Purkinje cell (primary cell): ENCODE data around the gene THAP5. TPM values are rescaled to one million over a fixed set of nuclear protein-coding genes. Genes with fewer than 3 reads are reported as not detected.

Experiments used
- polyA plus RNA-seq: library from polyadenylated mRNA; unstranded; fragments of >200 nt; fragmentation: Nextera tagmentation; gene quantifications from 2 replicates; pipeline ENCODE4 v1.2.1, GENCODE V29; 2014

THAP5 gene
- 34.2 and 41.3 TPM in 2 replicates for polyA plus RNA-seq

GRCh38 chr7:108569381-108570145 is at the start of gene THAP5, which contains the start of gene DNAJB9:
TSS of gene THAP5 (minus strand) at chr7:108569706. CDS start at chr7:108569569, 137 bp downstream.
TSS of gene DNAJB9 (plus strand) at chr7:108569874. CDS start at chr7:108571727, 1,853 bp downstream.

GRCh38 chr7:108525985-108526767 is 43.3 kb downstream of the THAP5 start, which contains the start of gene PNPLA8:
TSS of gene PNPLA8 (minus strand) at chr7:108526135. CDS start at chr7:108515491, 10,644 bp downstream.

Other genes with a start within 250 kb of the THAP5 start
- 522 and 550 TPM in 2 replicates for gene NRCAM, start 113.3 kb downstream of the THAP5 start, polyA plus RNA-seq
- 49.3 and 73.1 TPM in 2 replicates for gene PNPLA8, start 43.6 kb downstream of the THAP5 start, polyA plus RNA-seq
- 76.3 and 102 TPM in 2 replicates for gene DNAJB9, start 168 bp upstream of the THAP5 start, polyA plus RNA-seq